ENCODE results near the gene ALS2. TPM values are rescaled to one million over a fixed set of nuclear protein-coding genes. Genes with fewer than 3 reads are reported as not detected.

ALS2 gene
- total and polyA plus RNA-seq, 2 donors (not counting 1 experiment from before 2014, with no cell fraction given): 1.4 to 16.7 TPM

- H3K4me1 ChIP-seq (ENCODE audit: control insufficient read depth in 2 of 2, insufficient read depth in 2 of 2, low read length in 2 of 2): peaks cover 5 to 6% of the 10 kb centered on the region in 2 donors
- no peak overlapping the region for H3K27ac ChIP-seq (ENCODE audit: low read length in 2 of 2)
- H3K4me2 ChIP-seq (replicated peaks; ENCODE audit: low read depth, low read length, poor library complexity, severe bottlenecking): no peak overlapping the region
- no peak overlapping the region for H3K4me3 ChIP-seq (ENCODE audit: control extremely low read depth in 1 of 5, extremely low read depth in 1 of 5, insufficient read depth in 1 of 5, low read depth in 2 of 5, low read length in 4 of 5)
- CTCF ChIA-PET: no interaction called here
- no peak overlapping the region for H3K9ac ChIP-seq (ENCODE audit: low read length)
- intact Hi-C loops (cut with micrococcal nuclease): loop anchor here (10.0 kb wide), 1 partner anchor 478 kb away; the partner anchor contains the start of gene NOP58
- TF ChIP-seq, protein P1, sequence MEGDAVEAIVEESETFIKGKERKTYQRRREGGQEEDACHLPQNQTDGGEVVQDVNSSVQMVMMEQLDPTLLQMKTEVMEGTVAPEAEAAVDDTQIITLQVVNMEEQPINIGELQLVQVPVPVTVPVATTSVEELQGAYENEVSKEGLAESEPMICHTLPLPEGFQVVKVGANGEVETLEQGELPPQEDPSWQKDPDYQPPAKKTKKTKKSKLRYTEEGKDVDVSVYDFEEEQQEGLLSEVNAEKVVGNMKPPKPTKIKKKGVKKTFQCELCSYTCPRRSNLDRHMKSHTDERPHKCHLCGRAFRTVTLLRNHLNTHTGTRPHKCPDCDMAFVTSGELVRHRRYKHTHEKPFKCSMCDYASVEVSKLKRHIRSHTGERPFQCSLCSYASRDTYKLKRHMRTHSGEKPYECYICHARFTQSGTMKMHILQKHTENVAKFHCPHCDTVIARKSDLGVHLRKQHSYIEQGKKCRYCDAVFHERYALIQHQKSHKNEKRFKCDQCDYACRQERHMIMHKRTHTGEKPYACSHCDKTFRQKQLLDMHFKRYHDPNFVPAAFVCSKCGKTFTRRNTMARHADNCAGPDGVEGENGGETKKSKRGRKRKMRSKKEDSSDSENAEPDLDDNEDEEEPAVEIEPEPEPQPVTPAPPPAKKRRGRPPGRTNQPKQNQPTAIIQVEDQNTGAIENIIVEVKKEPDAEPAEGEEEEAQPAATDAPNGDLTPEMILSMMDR (IDR thresholded peaks at IDR 0.05): no peak
- TF ChIP-seq EZH2 (IDR thresholded peaks at IDR 0.05; ENCODE audit: borderline replicate concordance, insufficient read depth, low read depth, low read length, poor library complexity, severe bottlenecking): no peak
- no peaks in the 10 kb centered on the region for H4K20me1 ChIP-seq (ENCODE audit: control insufficient read depth, insufficient read depth, low read length, poor library complexity, severe bottlenecking)
- POLR2A ChIA-PET: no interaction called here
- Mint-ChIP-seq H3K4me1 (peaks cover 4% of the 10 kb centered on the region), H3K27me3 (peaks cover 41% of the 10 kb centered on the region), H3K4me3 (no peak overlapping the region), H3K27ac (no peak overlapping the region), H3K9me3 (ENCODE audit: insufficient read depth) (no peaks in the 10 kb centered on the region)
- H3K79me2 ChIP-seq (ENCODE audit: control insufficient read depth, insufficient read depth, low read length): no peaks in the 10 kb centered on the region
- no peaks in the 10 kb centered on the region for H3K36me3 ChIP-seq (replicated peaks in 1 of 2; ENCODE audit: control extremely low read depth in 1 of 2, control insufficient read depth in 1 of 2, extremely low read depth in 1 of 2, insufficient read depth in 2 of 2, low read length in 1 of 2)
- no peaks in the 10 kb centered on the region for H3K9me3 ChIP-seq (ENCODE audit: control extremely low read depth in 1 of 3, control insufficient read depth in 2 of 3, insufficient read depth in 1 of 3, low read length in 2 of 3)
- no peak overlapping the region for H2AFZ ChIP-seq (ENCODE audit: insufficient read depth, low read depth, low read length, poor library complexity, severe bottlenecking)
- ATAC-seq (ENCODE audit: low read depth) (no peak), DNase-seq (no peak)
- peaks cover 0 to 12% (median 1%) of the 10 kb centered on the region in 4 experiments for H3K27me3 ChIP-seq (replicated peaks in 1 of 4; ENCODE audit: control extremely low read depth in 1 of 4, control insufficient read depth in 3 of 4, insufficient read depth in 4 of 4, low read length in 3 of 4)
Measured at GRCh38 chr2:201786471-201786870, 5.7 kb upstream of the ALS2 start.

DNA sequence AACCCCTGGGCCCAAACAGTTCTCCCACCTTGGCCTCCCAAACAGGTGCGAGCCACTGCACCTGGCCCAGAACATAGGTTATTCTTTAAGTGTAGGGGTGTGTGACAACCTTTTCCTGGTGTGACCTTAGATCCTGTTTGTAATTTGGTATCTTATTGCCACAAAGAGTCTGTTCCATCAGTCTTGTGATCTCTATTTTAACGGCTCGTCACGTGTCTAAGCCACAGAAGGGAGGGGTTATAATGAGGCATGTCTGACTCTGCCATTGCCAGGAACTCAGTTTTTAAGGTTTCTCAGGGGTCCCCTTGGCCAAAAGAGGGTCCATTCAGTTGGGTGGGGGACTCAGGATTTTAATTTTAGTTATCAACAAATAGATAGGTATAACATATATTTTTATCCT lies 4.4 kb upstream of the ALS2 start:
- Histone ChIP-seq H3K27me3 (replicated peaks in 1 of 4; ENCODE audit: control extremely low read depth in 1 of 4, control insufficient read depth in 3 of 4, insufficient read depth in 4 of 4, low read length in 3 of 4) (peaks cover 0 to 12% (median 1%) of the 10 kb centered on the region in 4 experiments), H3K4me1 (ENCODE audit: control insufficient read depth in 2 of 2, insufficient read depth in 2 of 2, low read length in 2 of 2) (peaks cover 9 to 11% of the 10 kb centered on the region in 2 donors), H3K36me3 (replicated peaks in 1 of 2; ENCODE audit: control extremely low read depth in 1 of 2, control insufficient read depth in 1 of 2, extremely low read depth in 1 of 2, insufficient read depth in 2 of 2, low read length in 1 of 2) (no peaks in the 10 kb centered on the region), H2AFZ (ENCODE audit: insufficient read depth, low read depth, low read length, poor library complexity, severe bottlenecking) (no peak overlapping the region), H3K27ac (ENCODE audit: low read length in 2 of 2) (no peak overlapping the region), H3K9me3 (ENCODE audit: control extremely low read depth in 1 of 3, control insufficient read depth in 2 of 3, insufficient read depth in 1 of 3, low read length in 2 of 3) (no peaks in the 10 kb centered on the region), H3K4me2 (replicated peaks; ENCODE audit: low read depth, low read length, poor library complexity, severe bottlenecking) (no peak overlapping the region), H4K20me1 (ENCODE audit: control insufficient read depth, insufficient read depth, low read length, poor library complexity, severe bottlenecking) (no peaks in the 10 kb centered on the region), H3K9ac (ENCODE audit: low read length) (no peak overlapping the region), H3K79me2 (ENCODE audit: control insufficient read depth, insufficient read depth, low read length) (peaks cover 4% of the 10 kb centered on the region), H3K4me3 (ENCODE audit: control extremely low read depth in 1 of 5, extremely low read depth in 1 of 5, insufficient read depth in 1 of 5, low read depth in 2 of 5, low read length in 4 of 5) (no peak overlapping the region)
- 67% methylated on average over 4 of the region's 4 CpGs for WGBS (ENCODE audit: insufficient coverage)
- DNase-seq (no peak), ATAC-seq (ENCODE audit: low read depth) (no peak)
- intact Hi-C loops (cut with micrococcal nuclease): loop anchor here (10.0 kb wide), 1 partner anchor 480 kb away; the partner anchor contains the start of gene NOP58
- Mint-ChIP-seq H3K4me1 (peaks cover 11% of the 10 kb centered on the region), H3K4me3 (no peak overlapping the region), H3K9me3 (ENCODE audit: insufficient read depth) (no peaks in the 10 kb centered on the region), H3K27me3 (peaks cover 34% of the 10 kb centered on the region), H3K27ac (no peak overlapping the region)
- POLR2A ChIA-PET: no interaction called here
- CTCF ChIA-PET: no interaction called here
- no peak for TF ChIP-seq EZH2 (IDR thresholded peaks at IDR 0.05; ENCODE audit: borderline replicate concordance, insufficient read depth, low read depth, low read length, poor library complexity, severe bottlenecking)
- TF ChIP-seq, protein P1 (IDR thresholded peaks at IDR 0.05): no peak

Data from B cell (primary cell).